Activated T-cell treated with anti-CD3 and anti-CD28 coated beads, Interleukin-2, amount 50 U/mL, for 48 hours (primary cell): ENCODE data around the gene BCL2L15.

Experiments
- DNase-seq, 2 experiments: peaks; one replicate each; pipeline ENCODE4 v3.0.0-alpha.2; 2020

BCL2L15 gene

DNA sequence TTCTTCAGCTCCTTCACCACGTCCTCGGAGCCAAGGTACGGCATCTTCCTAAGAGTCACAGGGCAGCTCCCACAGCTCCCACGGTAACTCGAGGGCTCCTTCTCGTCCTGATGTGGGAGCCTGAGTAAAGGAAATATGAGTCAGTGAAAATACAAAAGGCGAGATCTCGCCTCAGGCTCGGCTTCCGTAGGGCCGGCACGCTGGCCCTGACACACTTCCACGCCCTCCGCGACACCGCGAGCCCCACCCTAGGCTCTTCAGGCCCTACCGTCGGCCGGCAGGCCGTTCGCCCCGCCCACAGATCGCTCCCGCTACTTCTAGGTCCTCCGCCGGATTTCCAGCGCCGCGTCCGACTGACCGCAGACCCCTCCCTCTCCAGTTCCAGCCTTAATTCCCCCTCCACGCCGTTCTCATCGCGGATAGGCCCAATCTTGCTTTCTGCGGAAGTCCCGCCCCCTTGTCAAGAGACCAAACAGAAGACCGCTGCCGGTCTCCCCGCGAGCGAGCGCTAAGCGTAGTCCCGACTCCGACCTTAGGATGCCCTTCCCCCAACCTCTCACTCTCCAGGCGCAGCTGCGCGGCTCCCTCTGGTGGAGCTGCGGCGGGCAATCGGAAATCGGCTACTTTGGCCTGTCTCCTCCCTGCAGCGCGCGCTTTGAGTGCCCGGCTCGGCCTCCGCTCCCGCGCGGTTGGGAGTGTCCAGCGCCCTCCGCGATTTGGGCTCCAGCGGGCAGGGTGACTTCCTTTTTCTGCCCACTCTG lies 17.5 kb upstream of the BCL2L15 start, which contains the start of the genes AP4B1 and DCLRE1B:
TSS of gene AP4B1 (minus strand) at position 126 of the 761 bp plus-strand sequence. CDS start at position 44, 82 bp downstream.
TSS of gene DCLRE1B (plus strand) at position 653 of the 761 bp plus-strand sequence. CDS start 261 bp downstream, outside the sequence.
- peak; percentile 96 to 99 for DNase-seq

DNA sequence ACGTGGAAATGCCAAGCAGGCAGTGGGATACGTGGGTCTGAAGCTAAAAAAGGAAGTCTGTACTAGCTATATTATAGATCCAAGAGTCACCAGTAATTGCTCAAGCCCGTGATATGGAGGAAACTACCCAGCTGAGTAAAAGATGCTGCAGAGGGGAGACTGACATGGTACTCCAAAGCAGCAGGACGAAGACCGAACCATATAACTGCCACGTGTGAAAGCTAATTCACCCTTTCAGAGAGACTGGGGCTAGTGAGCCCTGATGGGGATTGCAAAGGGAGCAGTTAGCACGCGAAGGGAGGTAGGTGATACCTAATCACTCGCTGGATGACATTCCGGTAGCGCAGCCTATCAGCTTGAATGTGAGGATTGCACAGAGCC lies 16.9 kb upstream of the BCL2L15 start:
- DNase-seq: no peak

DNA sequence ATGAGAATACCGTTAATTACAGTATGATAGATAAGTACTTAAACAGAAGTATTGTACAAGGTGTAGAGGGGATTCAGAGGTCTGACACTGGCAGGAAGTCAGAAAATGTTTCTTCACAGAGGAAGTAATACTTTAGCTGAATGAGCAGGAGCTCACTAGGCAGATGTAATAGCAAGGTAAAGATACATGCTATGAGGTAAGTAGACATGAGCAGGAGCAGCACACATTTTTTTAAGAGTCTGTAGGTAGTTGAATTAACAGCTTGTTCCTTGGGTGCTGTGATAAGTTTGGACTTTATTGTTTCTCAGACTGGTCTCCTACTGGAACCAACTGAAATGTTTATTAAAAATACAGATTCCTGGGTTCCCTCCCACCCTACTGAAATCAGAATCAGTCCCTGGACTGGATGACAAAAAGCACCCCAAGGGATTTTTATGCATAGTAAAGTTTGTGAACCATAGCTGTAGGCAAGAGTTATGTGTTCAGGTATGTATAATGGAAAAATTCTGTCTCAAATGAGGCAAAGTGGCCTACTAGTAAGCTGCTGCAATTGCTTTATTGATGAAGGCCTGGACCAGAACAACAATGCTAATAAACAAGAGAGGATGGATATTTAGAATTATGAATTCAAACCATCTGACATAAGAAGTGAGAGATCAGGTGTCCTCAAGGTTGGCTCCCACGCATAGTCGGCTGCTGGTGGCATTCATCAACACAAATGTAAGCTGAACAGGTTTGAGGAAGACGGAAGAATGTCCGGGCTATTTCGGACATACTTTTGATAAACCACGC lies 16.3 kb upstream of the BCL2L15 start:
- DNase-seq: no peak

DNA sequence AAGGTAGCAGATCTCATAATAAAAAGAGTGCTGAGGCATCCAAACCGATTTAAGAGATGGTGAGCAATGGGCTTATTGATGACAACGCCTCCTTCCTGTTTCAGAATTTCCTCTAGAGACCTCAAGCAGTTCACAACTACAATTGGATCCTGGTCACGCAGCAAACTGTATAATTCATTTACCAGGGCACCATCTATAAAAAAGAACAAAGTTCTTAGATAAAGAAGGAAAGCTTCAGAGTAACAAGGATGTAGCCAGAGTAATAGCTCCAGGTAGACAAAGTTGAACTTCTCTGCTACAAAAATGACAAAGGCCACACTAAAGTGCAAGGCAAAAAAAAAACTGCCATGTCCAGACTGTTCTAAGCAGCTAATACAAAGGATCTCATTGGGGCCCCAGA lies 13.8 kb upstream of the BCL2L15 start:
- no peak for DNase-seq

GRCh38 chr1:113899111-113899510 lies 11.7 kb upstream of the BCL2L15 start:
- no peak for DNase-seq

DNA sequence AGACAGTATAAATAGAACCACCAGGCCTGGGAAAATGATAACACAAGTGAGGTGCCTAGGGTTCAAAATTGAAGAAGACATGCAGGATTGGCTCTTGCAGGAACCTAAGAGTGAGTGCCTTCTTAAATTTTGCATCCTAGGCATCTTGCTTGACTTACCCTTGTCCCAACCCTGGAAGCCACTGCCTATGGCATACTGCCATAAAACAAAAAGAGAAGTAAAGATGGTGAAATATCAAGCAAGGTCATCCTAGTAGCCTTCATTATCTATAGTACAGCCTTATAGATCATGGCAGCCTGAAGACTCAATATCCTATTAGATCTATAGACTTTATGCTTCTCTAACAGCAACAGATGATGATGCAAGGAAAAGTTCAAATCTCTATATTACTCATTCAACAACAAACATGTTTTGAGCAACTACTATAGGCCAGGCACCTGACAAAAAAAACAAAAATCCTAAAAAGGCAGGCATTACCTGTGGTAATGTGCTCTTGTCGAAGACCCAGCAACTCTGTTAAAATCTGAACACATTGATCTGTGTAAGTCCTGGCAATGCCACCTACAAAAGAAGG lies 10.9 kb upstream of the BCL2L15 start:
- no peak for DNase-seq

GRCh38 chr1:113895961-113896360 lies 8.6 kb upstream of the BCL2L15 start:
- DNase-seq: no peak

DNA sequence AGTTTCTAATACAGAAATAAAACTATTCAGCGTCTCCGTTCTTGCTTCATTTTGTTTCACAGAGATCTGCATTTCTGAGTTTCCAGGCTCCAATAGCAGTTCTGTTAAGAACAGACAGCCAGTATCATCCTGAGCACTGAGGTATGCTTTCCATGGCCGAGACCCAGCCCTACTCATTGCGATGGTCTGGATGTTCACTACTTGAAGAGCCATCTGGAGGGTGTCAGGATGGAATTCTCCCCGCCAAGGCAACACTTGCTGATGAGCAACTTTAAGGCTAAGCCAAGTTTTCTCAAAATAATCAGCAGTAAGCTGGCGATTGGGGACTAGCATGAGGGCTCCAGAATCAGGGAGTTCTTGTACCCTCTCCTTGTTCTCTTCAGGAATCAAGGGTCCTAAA lies 7.7 kb upstream of the BCL2L15 start:
- DNase-seq: no peak

DNA sequence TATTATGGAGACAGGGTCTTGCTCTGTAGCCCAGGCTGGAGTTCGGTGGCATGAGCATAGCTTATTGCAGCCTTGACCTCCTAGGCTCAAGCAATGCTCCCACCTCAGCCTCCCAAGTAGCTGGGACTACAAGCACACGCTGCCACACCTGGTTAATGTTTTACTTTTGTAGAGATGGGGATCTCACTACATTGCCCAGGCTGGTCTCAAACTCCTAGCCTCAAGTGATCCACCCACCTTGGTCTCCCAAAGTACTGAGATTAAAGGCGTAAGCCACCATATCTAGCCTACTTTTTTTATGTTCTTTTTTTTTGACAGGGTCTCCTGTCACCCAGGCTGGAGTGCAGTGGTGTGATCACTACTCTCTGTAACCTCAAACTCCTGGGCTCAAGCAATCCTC lies 5.9 kb upstream of the BCL2L15 start:
- DNase-seq: no peak

GRCh38 chr1:113891631-113892220 lies 4.3 kb upstream of the BCL2L15 start:
- no peak for DNase-seq

GRCh38 chr1:113890816-113891215 lies 3.4 kb upstream of the BCL2L15 start:
- no peak for DNase-seq

DNA sequence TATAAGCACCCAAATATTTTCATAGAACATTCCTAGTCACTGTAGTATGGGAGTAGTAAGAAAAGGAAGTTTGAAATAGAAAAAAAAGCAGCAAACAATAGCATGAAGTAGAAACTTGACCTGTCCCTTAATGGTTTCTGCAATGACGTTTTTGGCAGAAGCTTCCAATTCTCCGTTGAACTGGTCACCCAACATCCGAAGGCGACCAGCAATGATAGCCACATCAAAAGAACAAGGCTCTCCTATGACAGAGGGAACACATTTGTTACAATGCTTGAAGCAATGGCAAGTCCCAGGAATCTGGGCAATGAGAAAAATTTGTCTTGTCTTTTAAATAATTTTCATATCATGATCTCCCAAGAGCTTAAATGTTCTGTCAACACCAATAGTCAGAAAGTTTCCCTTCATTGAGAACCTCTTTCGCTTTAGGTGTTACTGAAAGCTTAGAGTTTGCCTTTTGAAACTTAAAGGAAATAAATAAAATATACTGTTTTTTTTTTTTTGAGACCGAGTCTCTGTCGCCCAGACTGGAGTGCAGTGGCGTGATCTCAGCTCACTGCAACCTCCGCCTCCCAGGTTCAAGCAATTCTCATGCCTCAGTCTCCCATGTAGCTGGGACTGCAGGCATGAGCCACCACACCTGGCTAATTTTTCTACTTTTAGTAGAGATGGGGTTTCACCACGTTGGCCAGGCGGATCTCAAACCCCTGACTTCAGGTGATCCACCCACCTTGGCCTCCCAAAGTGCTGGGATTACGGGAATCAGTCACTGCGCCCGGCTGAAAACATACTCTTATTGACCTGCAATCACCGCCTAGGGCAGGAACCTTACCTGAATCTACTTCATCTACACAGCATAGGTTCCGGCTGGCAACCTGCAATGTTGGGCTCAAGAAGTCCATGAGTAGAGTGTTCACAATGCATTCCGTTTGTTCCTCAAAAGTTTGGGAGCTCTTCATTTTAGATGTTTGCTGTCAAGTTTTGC lies 672 bp downstream of the BCL2L15 start:
- DNase-seq: no peak

- no peak for DNase-seq
Measured at GRCh38 chr1:113881661-113882060, 5.7 kb downstream of the BCL2L15 start.

DNA sequence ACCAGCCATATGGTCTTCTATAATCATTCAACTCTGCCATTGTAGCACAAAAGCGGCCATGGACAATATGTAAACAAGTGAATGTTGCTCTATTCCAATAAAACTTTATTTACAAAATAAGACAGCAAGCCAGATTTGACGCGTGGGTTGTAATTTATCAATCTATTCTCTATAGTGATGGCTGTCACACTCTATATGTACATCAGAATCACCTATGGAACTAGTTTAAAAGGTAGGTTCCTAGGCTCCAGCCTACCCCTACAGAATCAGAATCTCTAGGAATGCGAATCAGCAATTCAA lies 7.7 kb downstream of the BCL2L15 start:
- no peak for DNase-seq

DNA sequence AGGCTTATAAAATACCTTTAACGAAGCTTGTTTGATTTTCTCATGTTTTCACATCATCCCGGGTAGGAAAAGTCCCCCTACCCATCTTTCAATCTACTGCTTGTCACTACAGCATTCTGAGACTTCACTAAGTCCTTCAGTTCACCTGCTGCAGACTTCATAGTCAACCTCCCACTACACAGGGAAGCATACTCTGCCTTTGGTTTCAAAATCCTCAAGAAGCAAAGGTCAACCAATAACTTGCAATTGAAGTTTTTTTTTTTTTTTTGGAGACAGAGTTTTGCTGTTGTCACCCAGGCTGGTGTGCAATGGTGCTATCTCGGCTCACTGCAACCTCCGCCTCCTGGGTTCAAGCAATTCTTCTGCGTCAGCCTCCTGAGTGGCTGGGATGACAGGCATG lies 11.2 kb downstream of the BCL2L15 start:
- DNase-seq: no peak

- DNase-seq: no peak
Measured at GRCh38 chr1:113875714-113876113, 11.7 kb downstream of the BCL2L15 start.

DNA sequence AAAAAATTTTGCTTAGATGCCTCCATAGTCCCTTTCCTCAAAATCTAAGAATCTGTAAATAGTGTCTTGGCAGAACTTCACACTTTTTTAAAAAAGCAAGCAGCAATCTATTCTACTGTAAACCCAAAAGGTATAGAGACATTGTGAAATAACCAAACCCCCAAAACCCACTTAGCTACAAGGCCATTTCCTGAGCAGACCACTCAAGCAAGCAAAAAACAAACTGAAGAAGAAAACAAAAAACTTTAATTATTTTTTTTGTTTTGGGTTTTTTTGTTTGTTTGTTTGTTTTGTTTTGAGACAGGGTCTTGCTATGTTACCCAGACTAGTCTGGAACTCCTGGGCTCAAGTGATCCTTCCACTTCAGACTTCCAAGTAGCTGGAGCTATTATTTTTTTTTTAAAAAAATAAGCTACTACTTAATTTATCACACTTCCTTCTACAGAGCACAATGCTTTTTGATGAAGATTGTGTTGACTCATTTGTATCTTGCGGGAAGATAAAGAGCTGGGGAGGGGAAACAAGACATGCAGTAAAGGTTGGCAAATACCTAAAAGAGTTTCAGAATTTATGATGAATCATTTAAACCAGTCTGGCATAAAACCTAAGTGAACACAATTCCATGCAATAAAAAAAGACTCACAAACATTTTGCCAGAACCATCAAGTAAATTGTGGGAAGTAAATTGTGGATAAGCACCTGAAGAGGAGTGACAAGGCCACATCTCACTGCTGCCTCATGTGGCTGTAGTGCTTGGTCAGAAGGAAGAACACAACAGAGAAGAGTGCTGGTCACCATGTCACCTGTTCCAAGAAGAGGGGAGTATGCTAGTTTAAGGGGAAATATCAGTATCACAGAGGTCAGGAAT lies 13.1 kb downstream of the BCL2L15 start:
- DNase-seq: peak; percentile 30 to 46

- DNase-seq: peak; percentile 35 to 38
Measured at GRCh38 chr1:113872219-113872935, 15.0 kb downstream of the BCL2L15 start.

GRCh38 chr1:113871597-113872113 lies 15.7 kb downstream of the BCL2L15 start, which contains the start of gene PTPN22:
TSS of gene PTPN22 (minus strand) at chr1:113871712.
- DNase-seq: peak; percentile 76 to 82

DNA sequence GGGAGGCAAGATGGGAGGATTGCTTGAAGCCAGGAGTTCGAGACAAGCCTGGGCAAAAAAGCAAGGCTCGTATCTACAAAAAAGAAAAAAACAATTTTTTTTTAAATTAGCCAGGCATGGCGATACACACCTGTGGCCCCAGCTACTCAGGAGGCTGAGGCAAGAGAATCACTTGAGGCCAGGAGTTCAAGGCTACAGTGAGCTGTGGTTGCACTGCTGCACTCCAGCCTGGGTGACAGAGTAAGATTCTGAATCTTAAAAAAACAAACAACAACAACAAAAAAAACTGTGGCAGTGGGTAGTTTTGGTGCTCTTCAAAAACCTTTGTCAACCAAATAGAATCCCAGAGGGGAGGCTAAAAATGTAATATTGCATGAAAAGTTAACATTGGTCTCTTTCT lies 16.6 kb downstream of the BCL2L15 start:
- DNase-seq: peak in 1 of 2 experiments; percentile 31
